CD1c-positive myeloid dendritic cell (primary cell): ENCODE data around the gene BCKDK.
A peak's percentile ranks its signal among the peaks of the same experiment; 100 is the strongest.
"Not testable (repeated sequence)": the region's sequence is repeated elsewhere in the genome, so short reads cannot be mapped to it uniquely, and the experiment has no call there.

Source experiments
- DNase-seq: peaks from one replicate; pipeline ENCODE4 v3.0.0-alpha.2; 2016; ENCODE audit errors: extremely low spot score

The BCKDK gene

GRCh38 chr16:31142109-31143010, 34.2 kb downstream of the BCKDK start:
- peak; percentile 98 for DNase-seq

GRCh38 chr16:31143011-31143693, 35.0 kb downstream of the BCKDK start:
- DNase-seq = no peak

GRCh38 chr16:31143694-31144148, 35.5 kb downstream of the BCKDK start:
- no peak for DNase-seq

GRCh38 chr16:31144418-31144817, 36.2 kb downstream of the BCKDK start:
- not testable (repeated sequence) for DNase-seq

- DNase-seq = no peak
Measured at GRCh38 chr16:31145398-31145990, 37.3 kb downstream of the BCKDK start.

- DNase-seq = no peak
Measured at GRCh38 chr16:31147574-31147973, 39.4 kb downstream of the BCKDK start.

- no peak for DNase-seq
Measured at GRCh38 chr16:31148281-31148728, 40.1 kb downstream of the BCKDK start.

- no peak for DNase-seq
Measured at GRCh38 chr16:31148896-31149295, 40.7 kb downstream of the BCKDK start.

GRCh38 chr16:31149332-31149731, 41.1 kb downstream of the BCKDK start:
- peak; percentile 39 for DNase-seq

GRCh38 chr16:31149894-31150890, 42.0 kb downstream of the BCKDK start, which contains the start of gene PRSS36:
Gene PRSS36, minus strand, starts transcription at chr16:31150066. Its CDS starts 31 bp downstream, at chr16:31150035.
- peak; percentile 62 for DNase-seq

- peak; percentile 22 for DNase-seq
Measured at GRCh38 chr16:31150976-31151375, 42.8 kb downstream of the BCKDK start.

- DNase-seq = peak; percentile 84
Measured at GRCh38 chr16:31157136-31157535, 49.0 kb downstream of the BCKDK start.
